Suprapubic skin (tissue), 3 donors: Measurements from ENCODE around the gene NFATC3.

Experiments used
- EP300 ChIP-seq: sonication (generic); formaldehyde crosslinking; IDR thresholded peaks from one replicate; pipeline ENCODE4 v1.6.1; 2017; ENCODE audit warnings: antibody characterized with exemption
- POLR2A ChIP-seq, 2 donors: fragments of 450-650 bp; IDR thresholded peaks; one replicate each; pipeline ENCODE4 v1.6.1; 2017; ENCODE audit warnings: antibody characterized with exemption in 2 of 2, mild to moderate bottlenecking in 2 of 2, moderate library complexity in 2 of 2
- TF ChIP-seq, protein P1 (sequence below), 2 donors: fragments of 200-600 bp in 1 of 2; fragments of 450-650 bp in 1 of 2; sonication (generic) in 1 of 2; IDR thresholded peaks; one replicate each; pipeline ENCODE4 v1.5.1; 2016 to 2019; ENCODE audit warnings: antibody characterized with exemption in 2 of 2, mild to moderate bottlenecking in 1 of 2, moderate library complexity in 1 of 2

DNA sequence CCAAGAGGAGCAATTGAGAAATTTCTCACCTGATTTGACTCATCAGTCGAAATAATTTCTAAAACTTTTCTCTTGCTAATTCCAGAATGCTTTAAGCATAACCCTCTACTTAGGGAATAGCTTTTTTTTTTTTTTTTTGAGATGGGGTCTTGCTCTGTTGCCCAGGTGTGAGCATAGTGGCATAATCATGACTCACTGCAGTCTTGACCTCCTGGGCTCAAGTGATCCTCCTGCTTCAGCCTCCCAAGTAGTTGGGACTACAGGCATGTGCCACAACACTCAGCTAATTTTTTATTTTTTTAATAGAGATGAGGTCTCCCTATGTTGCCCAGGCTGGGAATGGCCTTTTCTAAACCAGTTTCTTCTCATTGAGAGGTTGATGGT lies 13.7 kb upstream of the NFATC3 start:
- TF ChIP-seq POLR2A (IDR thresholded peaks at IDR 0.05) (no peak), EP300 (no peak)
- TF ChIP-seq, protein P1, sequence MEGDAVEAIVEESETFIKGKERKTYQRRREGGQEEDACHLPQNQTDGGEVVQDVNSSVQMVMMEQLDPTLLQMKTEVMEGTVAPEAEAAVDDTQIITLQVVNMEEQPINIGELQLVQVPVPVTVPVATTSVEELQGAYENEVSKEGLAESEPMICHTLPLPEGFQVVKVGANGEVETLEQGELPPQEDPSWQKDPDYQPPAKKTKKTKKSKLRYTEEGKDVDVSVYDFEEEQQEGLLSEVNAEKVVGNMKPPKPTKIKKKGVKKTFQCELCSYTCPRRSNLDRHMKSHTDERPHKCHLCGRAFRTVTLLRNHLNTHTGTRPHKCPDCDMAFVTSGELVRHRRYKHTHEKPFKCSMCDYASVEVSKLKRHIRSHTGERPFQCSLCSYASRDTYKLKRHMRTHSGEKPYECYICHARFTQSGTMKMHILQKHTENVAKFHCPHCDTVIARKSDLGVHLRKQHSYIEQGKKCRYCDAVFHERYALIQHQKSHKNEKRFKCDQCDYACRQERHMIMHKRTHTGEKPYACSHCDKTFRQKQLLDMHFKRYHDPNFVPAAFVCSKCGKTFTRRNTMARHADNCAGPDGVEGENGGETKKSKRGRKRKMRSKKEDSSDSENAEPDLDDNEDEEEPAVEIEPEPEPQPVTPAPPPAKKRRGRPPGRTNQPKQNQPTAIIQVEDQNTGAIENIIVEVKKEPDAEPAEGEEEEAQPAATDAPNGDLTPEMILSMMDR (IDR thresholded peaks at IDR 0.05), result no peak
